Endothelial cell of umbilical vein (primary cell): Measurements from ENCODE around the gene GNL2.

Experiments
- EZH2 ChIP-seq: IDR thresholded peaks from 2 replicates; pipeline ENCODE4 v1.6.1; 2012; ENCODE audit warnings: borderline replicate concordance, low read depth, mild to moderate bottlenecking, moderate library complexity, low read length, inconsistent platforms; ENCODE audit not compliant: severe bottlenecking
- MYC ChIP-seq: IDR thresholded peaks from one replicate; pipeline ENCODE4 v1.6.1; 2011; ENCODE audit warnings: mild to moderate bottlenecking, low read depth, low read length
- POLR2A ChIP-seq: IDR thresholded peaks from 2 replicates; pipeline ENCODE4 v1.6.1; 2012; ENCODE audit warnings: low read depth, mild to moderate bottlenecking, control low read depth, low read length
- TF ChIP-seq, protein P1 (sequence below), 2 donors: IDR thresholded peaks; 1 replicate in 1 of 2; 2 replicates in 1 of 2; pipeline ENCODE4 v1.5.1; 2011; ENCODE audit warnings: low read length in 2 of 2, mild to moderate bottlenecking in 2 of 2, moderate library complexity in 2 of 2, control low read depth in 1 of 2, inconsistent platforms in 1 of 2, low read depth in 1 of 2; ENCODE audit not compliant: insufficient read depth in 1 of 2; ENCODE audit errors: extremely low read depth in 1 of 2
- TF ChIP-seq, protein P2 (sequence below): IDR thresholded peaks from 2 replicates; pipeline ENCODE4 v1.6.1; 2011; ENCODE audit not compliant: insufficient read depth, insufficient read length

DNA sequence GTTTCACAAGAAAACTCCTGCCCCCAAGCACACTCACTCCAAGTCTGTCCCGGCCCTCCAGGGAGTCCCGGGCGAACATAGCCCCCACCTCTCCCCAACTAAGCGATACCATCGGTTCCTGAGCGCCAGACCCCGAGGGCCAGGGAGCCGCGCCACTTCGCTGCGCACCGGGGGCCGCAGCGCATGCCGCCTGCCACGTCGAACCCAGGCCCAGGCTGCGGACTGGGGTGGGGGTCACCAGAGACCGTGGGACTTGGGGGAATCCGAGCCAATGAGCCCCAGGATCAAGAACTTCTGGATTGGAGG is 38.2 kb upstream of the GNL2 start:
- TF ChIP-seq, protein P1, sequence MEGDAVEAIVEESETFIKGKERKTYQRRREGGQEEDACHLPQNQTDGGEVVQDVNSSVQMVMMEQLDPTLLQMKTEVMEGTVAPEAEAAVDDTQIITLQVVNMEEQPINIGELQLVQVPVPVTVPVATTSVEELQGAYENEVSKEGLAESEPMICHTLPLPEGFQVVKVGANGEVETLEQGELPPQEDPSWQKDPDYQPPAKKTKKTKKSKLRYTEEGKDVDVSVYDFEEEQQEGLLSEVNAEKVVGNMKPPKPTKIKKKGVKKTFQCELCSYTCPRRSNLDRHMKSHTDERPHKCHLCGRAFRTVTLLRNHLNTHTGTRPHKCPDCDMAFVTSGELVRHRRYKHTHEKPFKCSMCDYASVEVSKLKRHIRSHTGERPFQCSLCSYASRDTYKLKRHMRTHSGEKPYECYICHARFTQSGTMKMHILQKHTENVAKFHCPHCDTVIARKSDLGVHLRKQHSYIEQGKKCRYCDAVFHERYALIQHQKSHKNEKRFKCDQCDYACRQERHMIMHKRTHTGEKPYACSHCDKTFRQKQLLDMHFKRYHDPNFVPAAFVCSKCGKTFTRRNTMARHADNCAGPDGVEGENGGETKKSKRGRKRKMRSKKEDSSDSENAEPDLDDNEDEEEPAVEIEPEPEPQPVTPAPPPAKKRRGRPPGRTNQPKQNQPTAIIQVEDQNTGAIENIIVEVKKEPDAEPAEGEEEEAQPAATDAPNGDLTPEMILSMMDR (IDR thresholded peaks at IDR 0.05; ENCODE audit: extremely low read depth in 1 of 2, insufficient read depth in 1 of 2, low read depth in 1 of 2, low read length in 2 of 2) = no peak
- TF ChIP-seq MYC = no peak
- no peak for TF ChIP-seq POLR2A
- TF ChIP-seq EZH2 = peak; percentile 90
- TF ChIP-seq, protein P2, sequence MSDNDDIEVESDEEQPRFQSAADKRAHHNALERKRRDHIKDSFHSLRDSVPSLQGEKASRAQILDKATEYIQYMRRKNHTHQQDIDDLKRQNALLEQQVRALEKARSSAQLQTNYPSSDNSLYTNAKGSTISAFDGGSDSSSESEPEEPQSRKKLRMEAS = no peak
